GM21786 (cell line): ENCODE results near the gene CCK.

Experiments used
- ATAC-seq: cut with Tn5 transposase; IDR thresholded peaks from one replicate; pipeline ENCODE4 v1.9.1; 2021; ENCODE audit not compliant: unreplicated experiment

Gene CCK

GRCh38 chr3:42269647-42270046 is 3.7 kb upstream of the CCK start:
- no peak for ATAC-seq

GRCh38 chr3:42267878-42268277 is 1.9 kb upstream of the CCK start:
- no peak for ATAC-seq

- ATAC-seq, result no peak
These were observed 660 bp downstream of the CCK start for GRCh38 chr3:42265059-42265991.

- ATAC-seq, result no peak
These were observed 1.5 kb downstream of the CCK start for GRCh38 chr3:42264399-42265058.

GRCh38 chr3:42263354-42264346 is 2.3 kb downstream of the CCK start:
- no peak for ATAC-seq

- ATAC-seq, result no peak
These were observed 3.5 kb downstream of the CCK start for GRCh38 chr3:42262525-42262924.

- ATAC-seq, result no peak
These were observed 9.0 kb downstream of the CCK start for GRCh38 chr3:42257007-42257406.

- ATAC-seq, result no peak
These were observed 9.7 kb downstream of the CCK start for GRCh38 chr3:42256135-42256819.

GRCh38 chr3:42254566-42254965 is 11.4 kb downstream of the CCK start:
- no peak for ATAC-seq

GRCh38 chr3:42250761-42251160 is 15.2 kb downstream of the CCK start:
- no peak for ATAC-seq

- peak; percentile 64 for ATAC-seq
These were observed 18.4 kb downstream of the CCK start for GRCh38 chr3:42247576-42248027.

GRCh38 chr3:42246091-42246490 is 19.9 kb downstream of the CCK start:
- ATAC-seq, result no peak

GRCh38 chr3:42236611-42237010 is 29.4 kb downstream of the CCK start:
- ATAC-seq, result no peak

- ATAC-seq, result no peak
These were observed 30.5 kb downstream of the CCK start for GRCh38 chr3:42235532-42235931.

GRCh38 chr3:42230860-42231259 is 35.1 kb downstream of the CCK start:
- no peak for ATAC-seq

- no peak for ATAC-seq
These were observed 35.9 kb downstream of the CCK start for GRCh38 chr3:42229942-42230688.

GRCh38 chr3:42229266-42229941 is 36.6 kb downstream of the CCK start:
- no peak for ATAC-seq

GRCh38 chr3:42228796-42229195 is 37.2 kb downstream of the CCK start:
- ATAC-seq, result no peak
